IMR-90 (cell line): ENCODE results near the gene SLC30A1. TPM values are rescaled to one million over a fixed set of nuclear protein-coding genes. Genes with fewer than 3 reads are reported as not detected.

Experiments used
- ATAC-seq: fragments of 200-7000 bp; cut with Tn5 transposase; 2 replicates; pipeline ENCODE4 v1.9.1; 2020; ENCODE audit warnings: low read depth, mild to moderate bottlenecking, moderate library complexity
- BruUV-seq: library from RNA; stranded (reverse); fragments of 400-500 nt; replicated peaks from 2 replicates; lab custom pipeline; 2021; lab: Mats Ljungman, UMichigan
- CTCF ChIA-PET: fragments of 300-600 bp; formaldehyde crosslinking; extraction: SDS; loops from one replicate; lab custom pipeline; 2021; ENCODE audit warnings: antibody characterized with exemption; lab: Yijun Ruan, JAX
- POLR2A ChIA-PET: fragments of 300-600 bp; sonication (Branson Sonifier 250); formaldehyde crosslinking; loops from one replicate; lab custom pipeline; 2022; ENCODE audit warnings: antibody characterized with exemption; ENCODE audit not compliant: unreplicated experiment; lab: Charles Lee
- DNase-seq: peaks from one replicate; pipeline ENCODE4 v3.0.0; 2013
- H2AFZ ChIP-seq: replicated peaks from 2 replicates; pipeline ENCODE3; 2013; ENCODE audit warnings: low read length, mild to moderate bottlenecking; ENCODE audit not compliant: poor library complexity
- H2AK5ac ChIP-seq: 2 replicates; pipeline ENCODE4 v1.6.1; 2013; ENCODE audit warnings: low read depth, low read length, inconsistent platforms
- H2AK9ac ChIP-seq: replicated peaks from 2 replicates; pipeline ENCODE3; 2013; ENCODE audit warnings: mild to moderate bottlenecking, low read depth, low read length, moderate library complexity; ENCODE audit not compliant: poor library complexity
- H2BK120ac ChIP-seq: 2 replicates; pipeline ENCODE4 v1.6.1; 2013; ENCODE audit warnings: low read depth, low read length, inconsistent platforms
- H2BK15ac ChIP-seq: 3 replicates; pipeline ENCODE4 v1.6.1; 2013; ENCODE audit warnings: low read depth, low read length, inconsistent platforms
- H2BK20ac ChIP-seq: 2 replicates; pipeline ENCODE4 v1.6.1; 2013; ENCODE audit warnings: low read depth, mild to moderate bottlenecking, inconsistent platforms, low read length, moderate library complexity
- H2BK5ac ChIP-seq: 2 replicates; pipeline ENCODE4 v1.6.1; 2013; ENCODE audit warnings: mild to moderate bottlenecking, low read depth, low read length, inconsistent platforms; ENCODE audit not compliant: poor library complexity, severe bottlenecking
- H3K14ac ChIP-seq: replicated peaks from 2 replicates; pipeline ENCODE4 v1.6.1; 2013; ENCODE audit warnings: low read depth, low read length, inconsistent platforms
- H3K18ac ChIP-seq: 2 replicates; pipeline ENCODE4 v1.6.1; 2013; ENCODE audit warnings: low read depth, low read length, control low read depth
- H3K23ac ChIP-seq: 2 replicates; pipeline ENCODE4 v1.6.1; 2013; ENCODE audit warnings: low read depth, low read length, inconsistent platforms
- H3K27ac ChIP-seq: 2 replicates; pipeline ENCODE4 v1.5.1; 2013; ENCODE audit warnings: mild to moderate bottlenecking, control low read depth, low read length; ENCODE audit not compliant: insufficient read depth
- H3K27me3 ChIP-seq: 2 replicates; pipeline ENCODE4 v1.6.1; 2013; ENCODE audit warnings: low read length; ENCODE audit not compliant: control insufficient read depth, insufficient read depth
- H3K36me3 ChIP-seq: 2 replicates; pipeline ENCODE4 v1.6.1; 2013; ENCODE audit warnings: low read length, mixed read lengths; ENCODE audit not compliant: control insufficient read depth, insufficient read depth
- H3K4ac ChIP-seq: 2 replicates; pipeline ENCODE4 v1.6.1; 2013; ENCODE audit warnings: low read depth, low read length, inconsistent platforms
- H3K4me1 ChIP-seq: 2 replicates; pipeline ENCODE4 v1.6.1; 2013; ENCODE audit warnings: low read length, mixed read lengths; ENCODE audit not compliant: control insufficient read depth, insufficient read depth
- H3K4me2 ChIP-seq: 2 replicates; pipeline ENCODE4 v1.6.1; 2013; ENCODE audit warnings: low read depth, mild to moderate bottlenecking, control low read depth, low read length, moderate library complexity
- H3K4me3 ChIP-seq: 2 replicates; pipeline ENCODE4 v1.5.1; 2013; ENCODE audit warnings: low read depth, mild to moderate bottlenecking, control low read depth, low read length, moderate library complexity; ENCODE audit not compliant: insufficient read depth
- H3K56ac ChIP-seq: 2 replicates; pipeline ENCODE4 v1.6.1; 2013; ENCODE audit warnings: low read length, inconsistent platforms; ENCODE audit not compliant: insufficient read depth; ENCODE audit errors: extremely low read depth
- H3K79me1 ChIP-seq, 2 experiments: 2 replicates each; pipeline ENCODE4 v1.6.1; 2013; ENCODE audit warnings: low read length in 2 of 2, inconsistent platforms in 1 of 2, low read depth in 1 of 2
- H3K9ac ChIP-seq: 2 replicates; pipeline ENCODE4 v1.6.1; 2013; ENCODE audit warnings: low read depth, low read length, control low read depth
- H3K9me1 ChIP-seq: 2 replicates; pipeline ENCODE4 v1.6.1; 2013; ENCODE audit warnings: low read length, inconsistent platforms; ENCODE audit not compliant: insufficient read depth
- H3K9me3 ChIP-seq: 2 replicates; pipeline ENCODE4 v1.6.1; 2013; ENCODE audit warnings: low read length; ENCODE audit not compliant: control insufficient read depth, insufficient read depth
- H4K20me1 ChIP-seq: 2 replicates; pipeline ENCODE4 v1.6.1; 2013; ENCODE audit warnings: low read length, inconsistent platforms; ENCODE audit not compliant: insufficient read depth
- H4K5ac ChIP-seq: 2 replicates; pipeline ENCODE4 v1.6.1; 2013; ENCODE audit warnings: mild to moderate bottlenecking, low read depth, low read length, control low read depth
- H4K8ac ChIP-seq, 2 experiments: 2 replicates each; pipeline ENCODE4 v1.6.1; 2013; ENCODE audit warnings: low read depth in 2 of 2, low read length in 2 of 2, control low read depth in 1 of 2, inconsistent platforms in 1 of 2
- H4K91ac ChIP-seq: 2 replicates; pipeline ENCODE4 v1.6.1; 2013; ENCODE audit warnings: low read depth, low read length, inconsistent platforms; ENCODE audit not compliant: insufficient read depth
- BHLHE40 ChIP-seq: fragments of 150-350 bp; IDR thresholded peaks from 2 replicates; pipeline ENCODE4 v1.6.1; 2016; ENCODE audit warnings: mild to moderate bottlenecking, low read depth, low read length
- CEBPB ChIP-seq: IDR thresholded peaks from 2 replicates; pipeline ENCODE4 v1.6.1; 2012; ENCODE audit warnings: low read depth, low read length, improper control_type of control experiment
- CHD1 ChIP-seq: IDR thresholded peaks from 2 replicates; pipeline ENCODE4 v1.6.1; 2012; ENCODE audit warnings: low read depth, low read length, improper control_type of control experiment
- MXI1 ChIP-seq: IDR thresholded peaks from 2 replicates; pipeline ENCODE4 v1.6.1; 2012; ENCODE audit warnings: low read depth, mild to moderate bottlenecking, low read length, moderate library complexity, borderline replicate concordance
- NFE2L2 ChIP-seq: fragments of 150-350 bp; IDR thresholded peaks from 2 replicates; pipeline ENCODE4 v1.6.1; 2016; ENCODE audit warnings: low read depth, mild to moderate bottlenecking, low read length
- POLR2A ChIP-seq: IDR thresholded peaks from 2 replicates; pipeline ENCODE4 v1.6.1; 2012; ENCODE audit warnings: mild to moderate bottlenecking, low read depth, low read length
- RCOR1 ChIP-seq: IDR thresholded peaks from 2 replicates; pipeline ENCODE4 v1.6.1; 2012; ENCODE audit warnings: mild to moderate bottlenecking, low read length, improper control_type of control experiment; ENCODE audit not compliant: insufficient replicate concordance
- RFX5 ChIP-seq: IDR thresholded peaks from 2 replicates; pipeline ENCODE4 v1.8.0; 2012; ENCODE audit warnings: low read depth, mild to moderate bottlenecking, low read length, moderate library complexity
- WGBS, 2 experiments: methylation state at CpG; one replicate each; pipeline versions ENCODE4 v1.1.5 to v1.1.7; 2013; ENCODE audit warnings: missing lambda C conversion rate in 2 of 2; ENCODE audit not compliant: insufficient read length in 1 of 2; ENCODE audit errors: extremely low coverage in 2 of 2; 5-methylcytosine and 5-hydroxymethylcytosine counted together
- dilution Hi-C: fragments of 300-500 bp; cut with HindIII; formaldehyde crosslinking; loops from one replicate; pipeline ENCODE4 v1.14.3; 2018; ENCODE audit warnings: low sequenced_read_pairs; ENCODE audit not compliant: unreplicated experiment
- in situ Hi-C: fragments of 300-500 bp; cut with MboI; formaldehyde crosslinking; loops from 3 replicates; pipeline ENCODE4 v1.14.3; 2019; ENCODE audit warnings: low sequenced_read_pairs, inconsistent platforms, mixed read lengths
- intact Hi-C: fragments of 100-400 bp; cut with micrococcal nuclease; formaldehyde crosslinking; loops from 2 replicates; pipeline ENCODE4 v1.10.0; 2022
- polyA plus RNA-seq, 3 experiments: library from polyadenylated mRNA; depleted of rRNA; stranded (reverse); fragments of >200 nt; gene quantifications; 2 replicates each; pipeline ENCODE4 v1.2.3, GENCODE V29; 2012; ENCODE audit warnings: low replicate concordance in 1 of 3
- total RNA-seq: library from RNA; depleted of rRNA; stranded (reverse); fragments of >200 nt; gene quantifications from 2 replicates; pipeline ENCODE4 v1.2.3, GENCODE V29; 2012
- TF ChIP-seq, protein P1 (sequence below): fragments of 150-350 bp; IDR thresholded peaks from 2 replicates; pipeline ENCODE4 v1.6.1; 2017; ENCODE audit warnings: mild to moderate bottlenecking, antibody characterized with exemption, low read length, low read depth
- TF ChIP-seq, protein P2 (sequence below): conservative IDR thresholded peaks from 2 replicates; pipeline ENCODE4 v1.5.1; 2012; ENCODE audit warnings: mild to moderate bottlenecking, low read depth, low read length, improper control_type of control experiment

The SLC30A1 gene
- total and polyA plus RNA-seq, 2 of the 4 experiments (the other 2 are of a cell fraction) = 5.4 to 8.4 TPM

DNA sequence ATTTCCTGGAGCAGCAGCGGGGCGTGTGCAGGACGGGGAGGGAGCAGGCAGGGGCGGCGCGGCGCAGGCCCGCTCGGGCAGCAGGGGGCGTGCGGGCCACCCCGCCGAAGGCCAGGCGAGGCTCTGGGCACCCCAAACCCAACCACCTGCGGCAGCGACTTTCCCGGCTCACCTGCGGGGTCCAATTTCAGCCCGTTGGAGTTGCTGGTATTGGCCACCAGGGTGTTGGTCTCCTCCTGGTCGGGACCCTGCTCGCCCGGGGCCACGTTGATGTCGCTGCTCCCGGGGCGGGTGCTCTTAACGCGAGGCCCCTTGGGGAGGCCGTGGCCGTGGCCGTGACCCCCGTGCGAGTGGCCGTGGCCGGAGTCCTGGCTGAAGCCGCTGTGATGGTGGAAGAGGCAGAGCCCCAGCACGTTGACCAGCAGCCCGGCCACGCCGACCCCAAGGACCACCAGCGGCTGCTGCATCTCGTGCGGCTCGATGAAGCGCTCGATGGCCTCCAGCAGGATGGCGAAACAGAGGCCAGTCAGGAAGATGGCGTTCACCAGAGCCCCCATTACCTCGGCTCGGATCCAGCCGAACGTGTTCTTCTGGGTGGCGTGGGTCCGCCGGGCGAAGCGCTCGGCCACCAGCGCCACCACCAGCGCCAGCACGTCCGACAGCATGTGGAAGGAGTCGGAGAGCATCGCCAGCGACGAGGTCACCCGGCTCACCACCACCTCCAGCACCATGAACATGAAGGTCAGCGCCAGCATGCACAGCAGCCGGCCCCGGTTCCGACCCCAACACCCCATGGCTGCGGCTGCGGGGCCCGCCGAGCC, 932 bp downstream of the SLC30A1 start (continued):
- TF ChIP-seq, protein P1, sequence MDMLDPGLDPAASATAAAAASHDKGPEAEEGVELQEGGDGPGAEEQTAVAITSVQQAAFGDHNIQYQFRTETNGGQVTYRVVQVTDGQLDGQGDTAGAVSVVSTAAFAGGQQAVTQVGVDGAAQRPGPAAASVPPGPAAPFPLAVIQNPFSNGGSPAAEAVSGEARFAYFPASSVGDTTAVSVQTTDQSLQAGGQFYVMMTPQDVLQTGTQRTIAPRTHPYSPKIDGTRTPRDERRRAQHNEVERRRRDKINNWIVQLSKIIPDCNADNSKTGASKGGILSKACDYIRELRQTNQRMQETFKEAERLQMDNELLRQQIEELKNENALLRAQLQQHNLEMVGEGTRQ = no peak

DNA sequence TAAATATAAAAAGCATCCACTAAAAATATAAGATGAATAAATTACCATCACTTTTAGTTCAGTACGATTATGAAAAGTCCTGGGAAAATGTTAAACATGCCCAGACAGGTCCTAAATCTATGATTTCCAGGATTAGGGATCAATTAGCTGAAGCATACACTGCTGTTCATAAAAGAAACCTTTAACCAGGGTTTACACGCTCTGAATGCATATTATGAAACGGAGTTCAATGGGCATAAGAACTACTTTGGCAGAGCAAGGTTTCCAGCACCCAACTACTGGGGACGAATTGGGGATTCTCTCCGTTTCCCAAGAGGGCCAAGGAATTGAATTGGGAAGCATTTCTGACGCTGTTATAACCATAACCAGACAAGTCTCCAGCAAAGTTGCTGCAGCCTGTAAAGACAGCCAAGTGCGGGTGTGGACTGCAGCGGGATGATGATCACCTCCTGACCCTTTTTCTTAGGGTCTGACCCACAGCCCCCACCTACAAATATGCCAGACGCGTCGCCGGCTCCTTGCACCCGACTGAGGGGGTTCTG, 1.6 kb downstream of the SLC30A1 start:
- no TSS peak for BruUV-seq
- TF ChIP-seq CHD1 (no peak), NFE2L2 (no peak), RFX5 (no peak), POLR2A (no peak), CEBPB (no peak), MXI1 (no peak), BHLHE40 (no peak), RCOR1 (no peak)
- TF ChIP-seq, protein P1 = no peak
- TF ChIP-seq, protein P2, sequence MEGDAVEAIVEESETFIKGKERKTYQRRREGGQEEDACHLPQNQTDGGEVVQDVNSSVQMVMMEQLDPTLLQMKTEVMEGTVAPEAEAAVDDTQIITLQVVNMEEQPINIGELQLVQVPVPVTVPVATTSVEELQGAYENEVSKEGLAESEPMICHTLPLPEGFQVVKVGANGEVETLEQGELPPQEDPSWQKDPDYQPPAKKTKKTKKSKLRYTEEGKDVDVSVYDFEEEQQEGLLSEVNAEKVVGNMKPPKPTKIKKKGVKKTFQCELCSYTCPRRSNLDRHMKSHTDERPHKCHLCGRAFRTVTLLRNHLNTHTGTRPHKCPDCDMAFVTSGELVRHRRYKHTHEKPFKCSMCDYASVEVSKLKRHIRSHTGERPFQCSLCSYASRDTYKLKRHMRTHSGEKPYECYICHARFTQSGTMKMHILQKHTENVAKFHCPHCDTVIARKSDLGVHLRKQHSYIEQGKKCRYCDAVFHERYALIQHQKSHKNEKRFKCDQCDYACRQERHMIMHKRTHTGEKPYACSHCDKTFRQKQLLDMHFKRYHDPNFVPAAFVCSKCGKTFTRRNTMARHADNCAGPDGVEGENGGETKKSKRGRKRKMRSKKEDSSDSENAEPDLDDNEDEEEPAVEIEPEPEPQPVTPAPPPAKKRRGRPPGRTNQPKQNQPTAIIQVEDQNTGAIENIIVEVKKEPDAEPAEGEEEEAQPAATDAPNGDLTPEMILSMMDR = no peak

More for the DNA sequence above, 1.6 kb downstream of the SLC30A1 start:
- H3K4me2 ChIP-seq = peak overlapping the region; percentile 94
- no peaks in the 10 kb centered on the region for H3K27me3 ChIP-seq
- H3K4me1 ChIP-seq = peaks cover 13% of the 10 kb centered on the region
- no peak overlapping the region for H2BK20ac ChIP-seq
- peak overlapping the region; percentile 84 for H3K27ac ChIP-seq
- H2AFZ ChIP-seq = peak overlapping the region; percentile 85
- H2BK5ac ChIP-seq = peak overlapping the region; percentile 77
- in situ Hi-C loops = loop anchor here (5.0 kb wide), 1 partner anchor 75 kb away; no protein-coding TSS in a partner anchor
- H4K91ac ChIP-seq = peak overlapping the region; percentile 72
- H3K9ac ChIP-seq = peak overlapping the region; percentile 95
- H3K56ac ChIP-seq = peak overlapping the region; percentile 55; the same call in 1 of the 2 replicates
- H3K9me1 ChIP-seq = peaks cover 4% of the 10 kb centered on the region; the same call in 1 of the 2 replicates
- H4K5ac ChIP-seq = peak overlapping the region; percentile 57; the same call in 1 of the 2 replicates
- H3K36me3 ChIP-seq = peaks cover 8% of the 10 kb centered on the region
- POLR2A ChIA-PET = no interaction called here
- H3K9me3 ChIP-seq = no peaks in the 10 kb centered on the region
- H3K23ac ChIP-seq = peak overlapping the region; percentile 87
- H3K14ac ChIP-seq = peak overlapping the region; percentile 96
- DNase-seq = peak; percentile 13
- dilution Hi-C loops = no loop called here
- peak overlapping the region; percentile 59 for H2AK9ac ChIP-seq
- peak overlapping the region; percentile 96 for H3K4me3 ChIP-seq
- H2BK15ac ChIP-seq = no peak overlapping the region; the same call in 2 of the 3 replicates
- H3K18ac ChIP-seq = peak overlapping the region; percentile 78
- no peak for ATAC-seq
- peak overlapping the region; percentile 92 for H3K4ac ChIP-seq
- peak overlapping the region; percentile 5; the same call in 1 of the 2 replicates for H2BK120ac ChIP-seq
- peaks cover 8% of the 10 kb centered on the region for H4K20me1 ChIP-seq
- no CpG with 5 or more reads among the region's 13 CpGs for WGBS, 2 experiments
- H4K8ac ChIP-seq = peak overlapping the region in 1 of 2 experiments; percentile 56; a peak in 2 of 4 replicates
- peak overlapping the region; percentile 3; the same call in 1 of the 2 replicates for H2AK5ac ChIP-seq
- CTCF ChIA-PET = interaction anchor here (1.1 kb wide), 1 partner anchor 41 kb away, joined by 3 read pairs; no protein-coding TSS in a partner anchor
- intact Hi-C loops = loop anchor here (1.0 to 5.0 kb wide), 4 partner anchors 53 to 255 kb away; no protein-coding TSS in a partner anchor
- H3K79me1 ChIP-seq = peaks cover 5 to 25% of the 10 kb centered on the region in 2 experiments; a peak in 3 of 4 replicates
